ENCODE results near the gene DSC2. TPM values are rescaled to one million over a fixed set of nuclear protein-coding genes. Genes with fewer than 3 reads are reported as not detected.

Gene DSC2
- polyA plus RNA-seq, 1 of the 3 experiments (the other 2 are of a cell fraction), result not detected

GRCh38 chr18:31042084-31042405, 60.2 kb downstream of the DSC2 start:
- TF ChIP-seq POLR2AphosphoS5 (IDR thresholded peaks at IDR 0.05; ENCODE audit: low read depth, low read length) (no peak), ZBTB33 (IDR thresholded peaks at IDR 0.05; ENCODE audit: borderline replicate concordance, low read depth) (no peak), FOXJ3 (CRISPR knock-in tag; IDR thresholded peaks at IDR 0.05) (no peak), FOSL2 (IDR thresholded peaks at IDR 0.05; ENCODE audit: borderline replicate concordance, low read depth) (no peak), SIN3A (IDR thresholded peaks at IDR 0.05; ENCODE audit: borderline replicate concordance, low read depth, low read length) (no peak), CHD2 (IDR thresholded peaks at IDR 0.05; ENCODE audit: low read length, partially characterized antibody) (no peak), USF2 (IDR thresholded peaks at IDR 0.05; ENCODE audit: borderline replicate concordance, low read depth, low read length) (no peak), TCF12 (IDR thresholded peaks at IDR 0.05) (no peak), MAX (IDR thresholded peaks at IDR 0.05; ENCODE audit: low read depth) (no peak), FOXM1 (IDR thresholded peaks at IDR 0.05; ENCODE audit: low read depth) (no peak), USF1 (IDR thresholded peaks at IDR 0.05; ENCODE audit: borderline replicate concordance, low read depth) (no peak), IRF3 (IDR thresholded peaks at IDR 0.05; ENCODE audit: low read depth, low read length) (no peak), GABPA (IDR thresholded peaks at IDR 0.05; ENCODE audit: low read depth) (no peak), JUND (IDR thresholded peaks at IDR 0.05) (no peak), RAD21 (IDR thresholded peaks at IDR 0.05; ENCODE audit: low read length) (no peak), EZH2phosphoT487 (IDR thresholded peaks at IDR 0.05; ENCODE audit: borderline replicate concordance, low read depth) (no peak), EP300 (IDR thresholded peaks at IDR 0.05; ENCODE audit: borderline replicate concordance in 1 of 2, low read depth in 1 of 2, low read length in 1 of 2) (no peak)
- no peak overlapping the region for H3K4me3 ChIP-seq (ENCODE audit: low read depth in 2 of 2, low read length in 1 of 2)

More at GRCh38 chr18:31042084-31042405, 60.2 kb downstream of the DSC2 start:
- Histone ChIP-seq H3K9me2 (no peaks in the 10 kb centered on the region), H3K4me2 (no peak overlapping the region), H3F3A (replicated peaks; ENCODE audit: insufficient read depth) (no peaks in the 10 kb centered on the region), H3K4me1 (ENCODE audit: control insufficient read depth in 1 of 2, insufficient read depth in 2 of 2, low read depth in 1 of 2, low read length in 1 of 2) (no peaks in the 10 kb centered on the region), H3K9me3 (no peaks in the 10 kb centered on the region), H4K20me1 (ENCODE audit: insufficient read depth) (no peaks in the 10 kb centered on the region), H3K27ac (ENCODE audit: low read depth in 2 of 2, low read length in 1 of 2) (no peak overlapping the region), H3K27me3 (ENCODE audit: insufficient read depth) (peaks cover 35% of the 10 kb centered on the region), H3K36me3 (replicated peaks in 1 of 2; ENCODE audit: control insufficient read depth in 1 of 2, insufficient read depth in 2 of 2, low read length in 1 of 2) (no peaks in the 10 kb centered on the region), H2AFZ (ENCODE audit: low read depth) (no peak overlapping the region), H3K79me2 (ENCODE audit: insufficient read depth) (no peaks in the 10 kb centered on the region), H3K9ac (no peak overlapping the region)
- CTCF ChIA-PET, result interaction anchor here (1.5 kb wide), 1 partner anchor 74 kb away, joined by 3 read pairs; no protein-coding TSS in a partner anchor
- WGBS (ENCODE audit: low lambda C conversion rate), result 44% methylated on average over 11 of the region's 17 CpGs
- POLR2A ChIA-PET, result no interaction called here
- no peak for DNase-seq

All from SK-N-SH (cell line).